GM13977 (cell line): ENCODE data around the gene SENP6.
"Not testable (repeated sequence)": the region's sequence is repeated elsewhere in the genome, so short reads cannot be mapped to it uniquely, and the experiment has no call there.

Experiments
- DNase-seq: peaks from one replicate; pipeline ENCODE4 v3.0.0; 2012; ENCODE audit warnings: low spot score
- in situ Hi-C: fragments of 300-500 bp; cut with MboI; formaldehyde crosslinking; loops from one replicate; pipeline ENCODE4 v1.12.0; 2022; ENCODE audit warnings: low sequenced_read_pairs, low pct_unique_long_range_greater_than_20kb, mixed read lengths, inconsistent platforms; ENCODE audit not compliant: unreplicated experiment
- TF ChIP-seq, protein P1 (sequence below): IDR thresholded peaks from 2 replicates; pipeline ENCODE4 v1.5.1; 2012; ENCODE audit warnings: mild to moderate bottlenecking, control low read depth; ENCODE audit not compliant: insufficient read depth; ENCODE audit errors: extremely low read depth, missing control alignments

Gene SENP6

GRCh38 chr6:75624988-75625387 is 23.3 kb downstream of the SENP6 start:
- in situ Hi-C loops: no loop called here
- no peak for DNase-seq
- TF ChIP-seq, protein P1, sequence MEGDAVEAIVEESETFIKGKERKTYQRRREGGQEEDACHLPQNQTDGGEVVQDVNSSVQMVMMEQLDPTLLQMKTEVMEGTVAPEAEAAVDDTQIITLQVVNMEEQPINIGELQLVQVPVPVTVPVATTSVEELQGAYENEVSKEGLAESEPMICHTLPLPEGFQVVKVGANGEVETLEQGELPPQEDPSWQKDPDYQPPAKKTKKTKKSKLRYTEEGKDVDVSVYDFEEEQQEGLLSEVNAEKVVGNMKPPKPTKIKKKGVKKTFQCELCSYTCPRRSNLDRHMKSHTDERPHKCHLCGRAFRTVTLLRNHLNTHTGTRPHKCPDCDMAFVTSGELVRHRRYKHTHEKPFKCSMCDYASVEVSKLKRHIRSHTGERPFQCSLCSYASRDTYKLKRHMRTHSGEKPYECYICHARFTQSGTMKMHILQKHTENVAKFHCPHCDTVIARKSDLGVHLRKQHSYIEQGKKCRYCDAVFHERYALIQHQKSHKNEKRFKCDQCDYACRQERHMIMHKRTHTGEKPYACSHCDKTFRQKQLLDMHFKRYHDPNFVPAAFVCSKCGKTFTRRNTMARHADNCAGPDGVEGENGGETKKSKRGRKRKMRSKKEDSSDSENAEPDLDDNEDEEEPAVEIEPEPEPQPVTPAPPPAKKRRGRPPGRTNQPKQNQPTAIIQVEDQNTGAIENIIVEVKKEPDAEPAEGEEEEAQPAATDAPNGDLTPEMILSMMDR: no peak

DNA sequence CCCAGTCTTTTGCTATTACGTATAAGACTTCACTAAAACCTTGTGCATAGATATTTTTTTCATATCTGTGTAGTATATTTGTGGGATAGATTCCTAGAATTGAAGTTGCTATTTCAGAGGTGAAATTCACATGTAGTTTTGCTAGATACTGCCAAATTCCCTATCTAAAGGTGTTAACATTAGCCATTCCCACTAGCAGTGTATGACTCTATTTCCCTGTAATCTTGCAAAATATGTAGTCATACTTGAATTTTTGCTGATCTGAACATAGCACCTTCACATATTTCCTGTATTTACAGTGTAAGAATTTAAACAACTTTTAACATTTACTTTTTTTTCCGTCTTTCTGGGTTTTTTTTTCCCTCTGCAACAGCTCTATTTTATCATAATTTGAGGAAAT is 24.9 kb downstream of the SENP6 start:
- no peak for DNase-seq
- in situ Hi-C loops: no loop called here
- TF ChIP-seq, protein P1: no peak

DNA sequence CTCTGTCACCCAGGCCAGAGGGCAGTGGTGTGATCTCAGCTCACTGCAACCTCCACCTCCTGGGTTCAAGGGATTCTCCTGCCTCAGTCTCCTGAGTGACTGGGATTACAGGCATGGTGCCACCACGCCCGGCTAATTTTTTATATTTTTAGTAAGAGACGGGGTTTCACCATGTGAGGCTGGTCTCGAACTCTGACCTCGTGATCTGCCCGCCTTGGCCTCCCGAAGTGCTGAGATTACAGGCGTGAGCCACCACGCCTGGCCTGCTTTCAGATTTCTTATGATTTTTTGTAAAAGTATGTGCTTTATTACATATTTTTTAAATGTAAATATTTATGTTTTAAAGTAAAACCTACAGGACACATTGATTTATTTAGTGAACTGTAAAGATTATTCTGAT is 26.0 kb downstream of the SENP6 start:
- DNase-seq, in situ Hi-C loops: not testable (repeated sequence)

DNA sequence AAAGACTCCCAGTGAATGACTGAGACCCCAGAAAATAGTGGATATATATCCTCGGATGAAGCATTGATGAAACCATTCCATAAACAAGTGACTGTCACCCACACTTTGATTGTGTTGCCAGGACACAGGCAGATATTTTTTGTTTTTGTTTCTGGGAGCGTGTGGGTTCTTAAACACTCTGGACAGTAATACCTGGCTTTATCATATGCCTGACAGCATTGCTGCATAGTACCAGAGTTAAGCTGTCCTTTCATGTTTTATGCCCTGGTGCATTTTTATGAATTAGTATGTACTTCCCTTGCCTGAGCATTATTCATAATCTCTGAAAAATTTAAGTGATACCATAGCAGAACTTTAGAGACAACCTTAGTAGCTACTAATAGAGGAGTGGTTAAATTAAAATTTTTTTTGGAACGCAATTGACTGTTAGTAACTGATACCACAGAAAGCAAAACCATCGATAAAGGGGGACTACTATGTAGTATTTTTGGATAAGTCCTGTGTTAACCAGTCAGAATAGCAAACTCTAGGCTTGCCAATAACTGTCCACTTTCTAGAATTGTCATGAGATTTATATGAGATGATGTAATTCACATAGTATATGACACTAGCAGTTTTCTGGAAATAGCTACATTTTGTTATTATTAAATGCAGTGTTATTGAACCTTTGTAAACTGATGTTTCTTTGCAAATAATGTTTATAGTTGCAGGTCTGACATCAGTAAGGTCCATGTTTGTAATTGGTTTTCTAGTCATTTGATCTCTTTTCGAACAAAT is 30.4 kb downstream of the SENP6 start:
- TF ChIP-seq, protein P1: no peak
- in situ Hi-C loops: no loop called here
- no peak for DNase-seq

DNA sequence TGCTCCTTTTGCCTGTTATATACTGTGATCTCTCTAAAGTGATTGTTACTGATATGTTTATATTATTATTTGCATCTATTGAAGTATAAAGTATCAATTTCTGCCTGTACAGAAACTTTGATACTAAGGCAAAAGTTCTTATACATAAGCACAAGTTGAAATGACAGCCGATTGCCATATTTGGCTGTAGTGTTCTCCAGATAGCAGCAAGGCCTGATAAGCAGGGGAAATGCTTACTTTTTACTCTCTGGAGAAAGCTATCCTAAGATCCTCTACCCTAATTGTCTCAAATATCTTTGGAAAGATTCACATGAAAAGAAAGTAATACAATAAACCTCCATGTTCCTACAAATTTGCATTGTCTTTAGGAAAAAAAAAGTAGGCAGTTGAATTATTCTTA is 31.4 kb downstream of the SENP6 start:
- in situ Hi-C loops: no loop called here
- no peak for DNase-seq
- TF ChIP-seq, protein P1: no peak

- TF ChIP-seq, protein P1: no peak
- DNase-seq: no peak
- in situ Hi-C loops: no loop called here
Measured at GRCh38 chr6:75642311-75642710, 40.6 kb downstream of the SENP6 start.

- in situ Hi-C loops: no loop called here
- DNase-seq: no peak
- TF ChIP-seq, protein P1: no peak
Measured at GRCh38 chr6:75643173-75643572, 41.5 kb downstream of the SENP6 start.
